ENCODE measurements around the gene SMAD6. TPM values are rescaled to one million over a fixed set of nuclear protein-coding genes. Genes with fewer than 3 reads are reported as not detected.

The SMAD6 gene
- total and polyA plus RNA-seq, 11 donors = 10.4 to 65.9 (median 20.6) TPM

- no peaks in the 10 kb centered on the region for H3K27me3 ChIP-seq
- TF ChIP-seq CTCF (IDR thresholded peaks at IDR 0.05) (no peak), POLR2A (IDR thresholded peaks at IDR 0.05) (no peak)
- ATAC-seq = no peak
- WGBS, 4 donors = 88 to 92% (median 91%) methylated on average over 11 of the region's 11 CpGs
- no peak overlapping the region for H3K27ac ChIP-seq
- H3K36me3 ChIP-seq = no peaks in the 10 kb centered on the region
- no peaks in the 10 kb centered on the region for H3K9me3 ChIP-seq
- peaks cover 6 to 37% (median 24%) of the 10 kb centered on the region in 12 donors for H3K4me1 ChIP-seq
- no peak overlapping the region for H3K4me3 ChIP-seq
- DNase-seq = peak in 1 of 5 donors; percentile 5
- intact Hi-C loops (cut with DNase I) = loop anchor here in 4 of 10 donors (5.0 kb wide), 2 partner anchors 37 to 42 kb away; no protein-coding TSS in a partner anchor
These were observed 98.7 kb downstream of the SMAD6 start for GRCh38 chr15:66800584-66801235.

DNA sequence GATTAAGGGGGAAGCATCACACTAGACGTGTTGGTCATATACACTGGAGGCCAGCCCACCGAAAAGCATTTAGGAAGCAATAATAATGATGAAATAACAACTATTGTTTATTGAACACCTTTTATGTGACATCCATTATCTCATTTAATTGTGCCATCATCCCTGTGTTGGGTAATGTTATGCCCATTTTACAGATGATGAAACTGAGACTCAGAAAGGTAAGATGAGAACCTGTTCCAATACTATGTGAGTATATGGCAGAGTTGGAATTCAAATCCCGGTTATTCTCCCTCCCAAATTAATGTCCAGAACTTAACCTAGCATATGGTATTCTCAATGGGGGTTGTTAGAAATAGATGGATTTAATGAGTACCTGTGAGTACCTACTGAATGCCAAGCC lies 99.2 kb downstream of the SMAD6 start:
- 63 to 100% (median 80%) methylated on average over 3 of the region's 3 CpGs for WGBS, 4 donors
- H3K4me1 ChIP-seq = peaks cover 6 to 39% (median 24%) of the 10 kb centered on the region in 12 donors
- no peaks in the 10 kb centered on the region for H3K36me3 ChIP-seq
- TF ChIP-seq POLR2A (IDR thresholded peaks at IDR 0.05) (no peak), CTCF (IDR thresholded peaks at IDR 0.05) (no peak)
- DNase-seq = no peak
- intact Hi-C loops (cut with DNase I) = loop anchor here in 4 of 10 donors (5.0 kb wide), 2 partner anchors 36 to 41 kb away; no protein-coding TSS in a partner anchor
- no peak overlapping the region for H3K27ac ChIP-seq
- H3K4me3 ChIP-seq = no peak overlapping the region
- no peak for ATAC-seq
- H3K9me3 ChIP-seq = no peaks in the 10 kb centered on the region
- no peaks in the 10 kb centered on the region for H3K27me3 ChIP-seq

DNA sequence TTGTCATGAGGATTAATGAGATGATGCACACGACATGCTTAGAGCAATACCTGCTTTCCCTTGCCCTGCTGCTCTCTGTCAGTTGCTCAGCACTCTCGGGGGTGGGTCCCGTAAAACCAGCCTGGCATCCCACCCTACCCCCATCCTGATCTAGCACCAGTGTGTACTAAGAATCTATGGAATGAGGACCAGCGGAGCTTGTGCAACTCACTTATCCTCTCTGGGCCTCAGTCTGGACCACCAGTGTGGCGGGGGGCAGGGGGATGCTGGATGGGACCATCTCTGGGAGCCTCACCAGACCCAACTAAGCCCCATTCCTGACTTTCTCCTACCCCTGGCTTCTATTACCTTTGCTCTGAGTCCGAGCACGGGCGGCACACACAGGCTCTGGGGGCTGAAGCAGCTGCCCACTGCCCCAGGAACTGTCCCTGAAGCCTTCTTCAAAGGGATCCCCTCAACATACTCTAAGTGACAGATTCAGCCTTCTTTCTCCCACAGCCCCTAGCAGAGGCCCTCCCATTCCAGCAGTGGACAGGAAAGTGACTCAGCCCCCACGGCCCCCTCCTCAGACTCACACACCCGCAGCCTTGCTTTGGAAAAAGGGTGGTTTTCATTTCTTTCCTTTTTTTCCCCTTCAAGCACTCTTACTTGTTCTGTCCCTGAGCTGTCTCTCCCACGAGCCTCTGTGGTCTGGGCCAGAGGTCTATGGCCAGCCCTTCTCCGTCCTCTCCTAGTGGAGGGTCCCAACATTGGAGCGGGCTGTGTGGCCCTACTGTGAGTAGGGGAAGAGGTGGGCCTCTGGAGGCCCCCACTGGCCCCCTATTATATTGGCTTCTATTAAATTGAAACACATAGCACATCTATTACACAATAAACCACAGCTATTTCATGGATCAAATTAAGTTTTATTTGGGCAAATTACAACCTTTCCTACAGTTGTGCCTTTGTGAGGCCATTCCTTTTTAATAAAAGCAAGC lies 100.3 kb downstream of the SMAD6 start:
- Histone ChIP-seq H3K27me3 (no peaks in the 10 kb centered on the region), H3K36me3 (no peaks in the 10 kb centered on the region), H3K27ac (peak overlapping the region; percentile 41 to 87 (median 78)), H3K4me3 (no peak overlapping the region), H3K4me1 (peaks cover 6 to 39% (median 24%) of the 10 kb centered on the region in 12 donors), H3K9me3 (no peaks in the 10 kb centered on the region)
- ATAC-seq (peak in 3 of 4 donors; percentile 12 to 24 (median 21)), DNase-seq (no peak)
- intact Hi-C loops (cut with DNase I) = loop anchor here in 6 of 10 donors (2.0 to 5.0 kb wide), 3 partner anchors 35 to 40 kb away; no protein-coding TSS in a partner anchor
- WGBS, 4 donors = 81 to 85% (median 84%) methylated on average over 13 of the region's 13 CpGs
- TF ChIP-seq CTCF (IDR thresholded peaks at IDR 0.05) (no peak), POLR2A (IDR thresholded peaks at IDR 0.05) (no peak)

Data from heart left ventricle (tissue), 16 donors.